ENCODE data around the gene FADS2.

The FADS2 gene

DNA sequence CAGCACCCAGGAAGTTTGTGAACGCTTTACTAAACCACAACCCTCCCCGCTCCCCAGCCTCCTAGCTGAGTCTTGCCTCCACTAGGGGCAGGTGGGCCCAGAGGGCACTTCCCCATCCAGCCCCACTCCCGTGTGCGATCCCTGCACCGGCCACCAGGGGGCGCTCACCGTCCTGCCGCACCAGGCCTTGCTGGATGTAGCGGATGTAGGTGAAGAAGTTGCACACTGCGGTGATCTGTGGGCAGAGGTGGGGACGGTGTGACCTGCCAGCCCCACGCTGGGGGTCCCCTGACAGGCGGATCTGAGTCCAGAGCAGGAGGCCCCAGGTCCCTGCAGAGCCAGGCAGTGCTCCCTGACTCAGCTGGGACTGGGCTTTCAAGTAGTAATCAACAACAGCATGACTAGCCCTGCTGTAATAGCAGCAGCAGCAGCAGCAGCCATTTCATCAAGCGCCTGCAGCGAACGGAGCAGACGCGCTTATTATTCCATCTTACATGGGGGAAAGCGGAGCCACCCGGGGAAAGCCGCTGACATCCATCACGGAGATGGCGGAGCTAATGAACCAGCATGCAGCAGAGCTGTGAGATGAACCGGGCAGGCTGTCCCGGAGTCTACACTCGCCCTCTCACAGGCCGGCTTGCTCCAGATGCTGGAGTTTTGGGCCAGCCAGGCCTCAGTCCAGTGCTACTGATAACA lies 71.2 kb downstream of the FADS2 start:
- TF ChIP-seq, protein P1, sequence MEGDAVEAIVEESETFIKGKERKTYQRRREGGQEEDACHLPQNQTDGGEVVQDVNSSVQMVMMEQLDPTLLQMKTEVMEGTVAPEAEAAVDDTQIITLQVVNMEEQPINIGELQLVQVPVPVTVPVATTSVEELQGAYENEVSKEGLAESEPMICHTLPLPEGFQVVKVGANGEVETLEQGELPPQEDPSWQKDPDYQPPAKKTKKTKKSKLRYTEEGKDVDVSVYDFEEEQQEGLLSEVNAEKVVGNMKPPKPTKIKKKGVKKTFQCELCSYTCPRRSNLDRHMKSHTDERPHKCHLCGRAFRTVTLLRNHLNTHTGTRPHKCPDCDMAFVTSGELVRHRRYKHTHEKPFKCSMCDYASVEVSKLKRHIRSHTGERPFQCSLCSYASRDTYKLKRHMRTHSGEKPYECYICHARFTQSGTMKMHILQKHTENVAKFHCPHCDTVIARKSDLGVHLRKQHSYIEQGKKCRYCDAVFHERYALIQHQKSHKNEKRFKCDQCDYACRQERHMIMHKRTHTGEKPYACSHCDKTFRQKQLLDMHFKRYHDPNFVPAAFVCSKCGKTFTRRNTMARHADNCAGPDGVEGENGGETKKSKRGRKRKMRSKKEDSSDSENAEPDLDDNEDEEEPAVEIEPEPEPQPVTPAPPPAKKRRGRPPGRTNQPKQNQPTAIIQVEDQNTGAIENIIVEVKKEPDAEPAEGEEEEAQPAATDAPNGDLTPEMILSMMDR (IDR thresholded peaks at IDR 0.05): peak; percentile 99

DNA sequence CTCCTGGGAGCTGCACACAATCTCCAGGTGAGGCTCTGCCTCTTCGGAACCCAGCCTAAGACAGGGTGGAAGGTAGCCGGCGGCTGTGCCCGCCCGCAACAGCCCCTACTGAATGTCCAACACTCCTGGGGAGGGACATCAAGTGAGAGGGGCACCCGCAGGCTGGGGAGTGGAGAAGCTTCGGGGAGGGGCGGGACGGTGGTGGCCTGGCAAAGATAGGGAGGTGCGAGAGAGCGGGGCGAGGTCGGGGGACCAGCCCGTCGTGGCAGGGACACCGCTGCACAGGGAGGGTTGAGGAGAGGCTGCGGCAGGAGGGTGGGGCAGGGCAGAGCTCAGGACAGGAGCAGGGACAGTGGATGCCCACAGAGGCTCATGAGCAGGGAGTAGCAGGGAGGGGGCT lies 72.2 kb downstream of the FADS2 start:
- TF ChIP-seq, protein P1 (IDR thresholded peaks at IDR 0.05): no peak

DNA sequence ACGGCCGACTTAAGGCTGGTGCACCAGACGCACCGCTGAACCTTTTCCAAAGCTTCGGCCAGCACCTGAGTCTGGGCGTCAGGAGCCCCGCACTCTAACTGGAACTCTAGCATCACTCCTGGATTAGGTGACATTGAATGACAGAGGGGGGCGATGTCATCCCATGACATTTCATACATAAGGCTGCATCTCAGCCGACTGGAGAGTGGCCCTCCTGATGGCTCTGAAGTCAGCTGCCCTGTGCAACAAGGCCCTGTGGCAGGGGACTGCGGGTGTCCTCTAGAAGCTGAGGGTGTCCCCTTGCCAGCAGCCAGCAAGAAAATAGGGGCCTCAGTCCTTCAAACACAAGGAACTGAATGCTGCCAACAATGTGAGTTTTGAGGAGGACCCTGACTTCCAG lies 73.3 kb downstream of the FADS2 start:
- TF ChIP-seq, protein P1 (IDR thresholded peaks at IDR 0.05): no peak

DNA sequence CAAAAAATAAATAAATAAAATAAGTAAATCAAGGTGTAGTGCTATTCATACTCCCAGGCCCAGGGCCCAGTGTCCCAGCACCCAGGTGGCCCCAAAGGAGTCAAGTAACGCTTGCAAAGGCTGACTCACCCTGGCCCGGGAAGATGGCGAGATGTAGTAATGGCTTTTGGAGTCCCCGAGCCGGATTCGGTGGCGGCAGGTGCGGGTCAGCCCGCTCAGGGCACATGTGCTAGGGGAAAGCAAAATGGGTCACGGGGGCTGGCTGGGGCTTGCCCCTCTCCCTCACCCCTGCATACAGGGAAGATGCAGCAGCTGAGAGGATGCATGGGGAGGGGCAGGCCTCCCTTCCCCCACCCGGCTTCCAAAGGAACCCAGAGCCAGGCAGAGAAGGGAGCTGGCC lies 74.2 kb downstream of the FADS2 start:
- TF ChIP-seq, protein P1 (IDR thresholded peaks at IDR 0.05): no peak

DNA sequence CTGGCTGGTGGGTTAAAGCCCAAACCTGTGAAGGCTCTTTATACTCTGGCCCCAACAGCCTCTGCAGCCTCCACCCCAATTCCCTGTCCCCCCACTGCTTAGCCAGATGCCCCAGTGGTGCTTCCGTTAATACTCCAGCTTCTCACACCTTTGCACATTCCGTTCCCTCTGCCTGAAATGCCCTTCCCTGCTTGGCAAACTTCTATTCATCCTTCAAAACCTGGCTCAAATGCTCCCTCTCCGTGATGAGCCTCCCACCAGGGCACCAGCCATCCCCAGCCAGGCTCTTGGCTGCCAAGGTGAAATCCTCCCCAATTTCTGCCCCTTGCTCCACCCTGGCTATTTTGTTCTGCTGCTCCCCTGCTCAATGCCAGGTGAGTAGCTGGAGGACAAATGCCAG lies 75.7 kb downstream of the FADS2 start:
- TF ChIP-seq, protein P1 (IDR thresholded peaks at IDR 0.05): no peak

DNA sequence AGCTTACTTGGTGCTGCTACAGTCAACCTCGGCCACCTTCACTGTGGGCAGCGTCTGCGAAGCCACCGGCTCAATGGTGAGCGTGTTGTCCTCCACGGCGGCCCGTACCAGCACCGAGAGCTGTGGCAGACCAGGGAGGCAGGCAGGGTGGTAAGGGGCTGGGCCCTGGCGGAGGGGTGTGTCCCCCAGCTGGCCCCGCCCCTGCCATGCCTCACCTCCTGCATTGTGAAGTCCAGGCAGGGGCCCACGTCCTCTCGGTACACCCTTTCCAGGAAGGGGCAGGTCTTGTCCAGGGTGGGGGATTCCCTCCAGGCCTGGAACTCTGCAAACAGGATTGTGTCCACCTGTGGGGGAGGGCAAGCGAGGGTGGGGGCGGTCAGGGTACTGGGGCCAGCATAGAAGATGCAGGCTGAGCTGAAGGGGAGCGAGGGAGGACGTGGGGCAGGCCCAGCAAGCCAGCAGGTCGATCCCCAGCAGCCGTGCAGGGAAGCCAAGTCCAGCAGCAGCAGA lies 76.5 kb downstream of the FADS2 start:
- TF ChIP-seq, protein P1 (IDR thresholded peaks at IDR 0.05): no peak

DNA sequence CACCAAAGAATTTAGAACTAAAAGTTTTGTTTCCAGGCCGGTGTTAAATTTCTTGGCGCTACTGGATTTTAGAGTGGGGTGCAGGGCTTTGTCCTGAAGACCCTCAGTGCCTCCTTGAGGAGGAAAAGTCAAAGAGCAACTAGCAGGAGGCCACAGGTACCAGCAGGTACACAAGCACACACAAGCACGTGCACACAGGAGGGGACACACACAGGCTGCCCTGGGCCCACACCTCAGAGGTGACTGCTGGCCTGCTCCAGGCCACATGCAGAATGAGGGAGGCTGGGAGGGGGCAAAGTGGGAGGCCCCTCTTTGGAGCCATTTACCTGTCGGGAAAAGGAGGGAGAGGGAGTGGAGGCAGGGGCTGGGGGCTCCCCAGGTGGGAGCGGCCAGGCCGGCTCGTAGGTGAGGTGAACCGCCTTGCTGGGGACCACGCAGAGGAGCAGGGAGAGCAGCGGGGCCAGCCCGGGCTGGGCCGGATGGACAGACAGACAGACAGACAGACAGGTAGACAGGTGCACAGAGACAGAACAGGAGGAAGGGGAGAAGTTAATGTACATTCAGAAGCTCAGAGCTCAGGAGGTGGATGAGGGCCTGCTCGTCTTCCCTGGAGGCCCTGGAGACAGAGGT lies 77.1 kb downstream of the FADS2 start:
- TF ChIP-seq, protein P1 (IDR thresholded peaks at IDR 0.05): no peak
